Thoracic aorta (tissue), 2 donors: Measurements from ENCODE around the gene MAP1LC3A. TPM values are rescaled to one million over a fixed set of nuclear protein-coding genes. Genes with fewer than 3 reads are reported as not detected.

Experiments used
- ATAC-seq: fragments of 150-250 bp; one replicate; pipeline ENCODE4 v1.8.0; 2017; ENCODE audit warnings: low read depth; ENCODE audit not compliant: insufficient number of reproducible peaks, low FRiP score
- DNase-seq: peaks from one replicate; pipeline ENCODE4 v3.0.0-alpha.2; 2020; ENCODE audit warnings: low spot score
- H3K27ac ChIP-seq, 2 donors: fragments of 200-600 bp; sonication (generic); 1 replicate in 1 of 2; 2 replicates in 1 of 2; pipeline ENCODE4 v1.5.1; 2016; ENCODE audit warnings: mild to moderate bottlenecking in 2 of 2, moderate library complexity in 2 of 2
- H3K27me3 ChIP-seq: fragments of 200-600 bp; sonication (generic); replicated peaks from 2 replicates; pipeline ENCODE4 v1.6.0; 2016; ENCODE audit warnings: mild to moderate bottlenecking; ENCODE audit not compliant: insufficient read depth
- H3K36me3 ChIP-seq: fragments of 200-600 bp; sonication (generic); one replicate; pipeline ENCODE4 v1.5.1; 2016
- H3K4me1 ChIP-seq, 2 donors: fragments of 200-600 bp; sonication (generic); 1 replicate in 1 of 2; 2 replicates in 1 of 2; pipeline versions ENCODE4 v1.5.1 to v1.6.0; 2016; ENCODE audit warnings: low read depth in 2 of 2, mild to moderate bottlenecking in 1 of 2; ENCODE audit not compliant: control insufficient read depth in 1 of 2
- H3K4me3 ChIP-seq: fragments of 200-600 bp; sonication (generic); 2 replicates; pipeline ENCODE4 v1.5.1; 2016; ENCODE audit warnings: mild to moderate bottlenecking
- H3K9me3 ChIP-seq: fragments of 200-600 bp; sonication (generic); 2 replicates; pipeline ENCODE4 v1.5.1; 2016
- total RNA-seq, 2 donors: library from RNA; depleted of rRNA; stranded (reverse); fragments of >200 nt; gene quantifications; one replicate each; pipeline versions ENCODE4 v1.1.0 to v1.2.3, GENCODE V29; 2016
- TF ChIP-seq, protein P1 (sequence below): fragments of 200-600 bp; sonication (generic); IDR thresholded peaks from one replicate; pipeline ENCODE4 v1.5.1; 2019; ENCODE audit warnings: antibody characterized with exemption

The MAP1LC3A gene
- total RNA-seq, 2 donors from 2014 or later, result 39.2 to 79.6 TPM

DNA sequence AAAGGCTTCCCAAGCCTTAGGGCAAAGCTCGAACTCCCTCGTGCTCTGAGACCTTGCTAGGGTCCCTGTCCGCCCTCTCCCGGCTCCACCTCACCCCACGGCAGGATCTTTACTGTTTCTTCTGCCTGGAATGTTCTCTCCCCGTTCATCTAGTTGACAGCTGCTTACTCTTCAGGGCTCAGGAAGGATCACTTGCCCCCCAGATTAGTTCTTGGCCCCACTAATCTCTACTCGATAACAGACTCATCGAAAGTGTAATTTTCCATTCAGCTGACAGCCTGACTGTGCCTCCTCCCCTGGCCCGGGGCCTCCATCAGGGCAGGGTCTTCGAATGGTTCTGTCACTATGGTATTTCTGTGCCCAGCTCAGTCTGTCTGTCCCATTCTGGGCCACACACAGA is 3.1 kb downstream of the MAP1LC3A start:
- ATAC-seq (no peak), DNase-seq (no peak)
- Histone ChIP-seq H3K36me3 (no peaks in the 10 kb centered on the region), H3K4me1 (peaks cover 0 to 5% of the 10 kb centered on the region in 2 donors), H3K27ac (no peak overlapping the region), H3K9me3 (no peaks in the 10 kb centered on the region), H3K4me3 (no peak overlapping the region), H3K27me3 (no peaks in the 10 kb centered on the region)
- TF ChIP-seq, protein P1, sequence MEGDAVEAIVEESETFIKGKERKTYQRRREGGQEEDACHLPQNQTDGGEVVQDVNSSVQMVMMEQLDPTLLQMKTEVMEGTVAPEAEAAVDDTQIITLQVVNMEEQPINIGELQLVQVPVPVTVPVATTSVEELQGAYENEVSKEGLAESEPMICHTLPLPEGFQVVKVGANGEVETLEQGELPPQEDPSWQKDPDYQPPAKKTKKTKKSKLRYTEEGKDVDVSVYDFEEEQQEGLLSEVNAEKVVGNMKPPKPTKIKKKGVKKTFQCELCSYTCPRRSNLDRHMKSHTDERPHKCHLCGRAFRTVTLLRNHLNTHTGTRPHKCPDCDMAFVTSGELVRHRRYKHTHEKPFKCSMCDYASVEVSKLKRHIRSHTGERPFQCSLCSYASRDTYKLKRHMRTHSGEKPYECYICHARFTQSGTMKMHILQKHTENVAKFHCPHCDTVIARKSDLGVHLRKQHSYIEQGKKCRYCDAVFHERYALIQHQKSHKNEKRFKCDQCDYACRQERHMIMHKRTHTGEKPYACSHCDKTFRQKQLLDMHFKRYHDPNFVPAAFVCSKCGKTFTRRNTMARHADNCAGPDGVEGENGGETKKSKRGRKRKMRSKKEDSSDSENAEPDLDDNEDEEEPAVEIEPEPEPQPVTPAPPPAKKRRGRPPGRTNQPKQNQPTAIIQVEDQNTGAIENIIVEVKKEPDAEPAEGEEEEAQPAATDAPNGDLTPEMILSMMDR, result no peak

DNA sequence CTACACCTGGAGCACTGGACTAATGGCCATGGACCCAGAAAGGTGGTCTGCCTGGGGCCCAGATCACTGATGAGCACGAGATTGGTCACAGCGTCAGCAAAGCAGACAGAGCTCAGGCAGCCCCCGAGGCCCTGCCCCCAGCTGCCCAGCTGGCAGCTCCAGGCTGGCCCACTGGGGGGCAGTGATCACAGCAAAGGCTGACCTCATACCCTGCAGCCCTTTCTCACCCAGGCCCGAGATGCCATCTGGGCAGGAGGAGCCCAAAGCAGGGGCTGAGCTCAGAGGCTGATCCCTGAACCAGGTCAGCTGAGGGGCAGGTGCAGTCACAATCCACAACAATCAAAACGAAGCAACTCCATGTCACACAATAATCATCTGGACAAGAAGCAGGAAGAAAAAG is 4.1 kb downstream of the MAP1LC3A start:
- no peak for ATAC-seq
- no peak for DNase-seq
- TF ChIP-seq, protein P1, result peak; percentile 30
- Histone ChIP-seq H3K9me3 (no peaks in the 10 kb centered on the region), H3K36me3 (no peaks in the 10 kb centered on the region), H3K27ac (no peak overlapping the region), H3K4me1 (peaks cover 0 to 1% of the 10 kb centered on the region in 2 donors), H3K4me3 (no peak overlapping the region), H3K27me3 (no peaks in the 10 kb centered on the region)

DNA sequence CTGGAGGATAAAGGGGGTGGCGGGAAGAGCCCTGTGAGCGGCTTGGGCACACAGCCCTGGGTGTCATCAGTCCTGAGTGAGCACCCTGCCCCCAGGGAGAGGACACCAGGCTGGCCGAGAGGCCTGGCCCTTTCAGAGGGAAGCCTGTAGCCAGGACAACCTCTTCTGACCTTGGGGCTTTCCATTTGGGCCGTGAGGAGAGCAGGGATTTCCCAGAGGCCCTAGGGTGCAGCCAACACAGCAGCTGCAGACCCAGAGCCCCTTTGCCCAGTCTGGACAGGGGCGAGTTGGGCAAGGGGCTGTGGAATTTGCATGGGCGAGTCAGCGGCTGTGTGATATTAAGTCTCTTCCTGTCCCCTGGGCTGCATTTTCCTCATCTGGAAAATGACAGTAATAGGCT is 6.3 kb downstream of the MAP1LC3A start:
- Histone ChIP-seq H3K36me3 (no peaks in the 10 kb centered on the region), H3K9me3 (no peaks in the 10 kb centered on the region), H3K27ac (no peak overlapping the region), H3K4me3 (no peak overlapping the region), H3K4me1 (no peaks in the 10 kb centered on the region), H3K27me3 (no peaks in the 10 kb centered on the region)
- TF ChIP-seq, protein P1, result no peak
- DNase-seq (no peak), ATAC-seq (no peak)

DNA sequence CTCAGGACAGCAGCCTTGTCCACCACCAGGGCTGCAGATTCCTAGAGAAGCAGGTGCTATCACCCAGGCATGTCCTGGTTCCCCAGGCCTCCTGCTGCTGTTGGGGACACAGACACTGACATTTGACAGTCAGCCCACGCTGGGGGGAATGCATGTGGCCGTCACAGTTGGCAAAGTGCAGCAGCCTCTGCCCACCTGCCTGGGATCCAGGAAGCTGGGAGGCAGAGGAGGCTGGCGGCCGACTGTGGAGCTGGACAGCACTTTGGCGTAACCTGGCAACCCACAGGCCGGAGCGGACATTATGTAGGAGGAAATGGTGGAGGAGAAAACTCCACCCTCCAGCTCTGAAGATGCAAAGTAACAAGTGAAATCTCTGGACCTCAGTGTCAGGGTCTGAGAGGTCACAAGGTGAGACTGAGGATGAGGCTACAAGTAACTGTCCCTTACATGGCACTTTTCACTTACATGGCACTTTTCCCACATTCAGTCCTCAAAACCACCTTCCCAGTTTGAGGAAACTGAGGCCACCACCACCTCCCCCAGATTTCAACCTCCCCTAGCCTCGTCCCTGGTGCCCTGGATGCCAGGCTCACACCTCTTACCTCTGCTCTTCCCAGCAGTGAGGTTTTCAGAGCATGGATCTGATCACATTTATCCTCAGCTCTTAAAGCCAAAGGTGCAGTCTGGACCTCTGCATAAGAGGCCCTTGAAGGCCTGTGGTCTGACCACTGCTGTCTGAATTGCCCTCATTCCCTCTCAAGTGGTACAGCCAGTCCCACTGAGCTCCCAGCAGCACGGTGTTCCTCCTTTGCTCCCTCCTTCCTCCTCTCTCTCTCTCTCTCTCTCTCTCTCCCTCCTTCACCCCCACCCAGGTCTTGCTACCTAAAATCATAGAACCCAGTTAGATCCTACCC is 8.7 kb downstream of the MAP1LC3A start:
- Histone ChIP-seq H3K27me3 (no peaks in the 10 kb centered on the region), H3K36me3 (no peaks in the 10 kb centered on the region), H3K9me3 (no peaks in the 10 kb centered on the region), H3K4me3 (no peak overlapping the region), H3K27ac (no peak overlapping the region), H3K4me1 (no peaks in the 10 kb centered on the region)
- no peak for DNase-seq
- TF ChIP-seq, protein P1, result no peak
- ATAC-seq, result no peak

DNA sequence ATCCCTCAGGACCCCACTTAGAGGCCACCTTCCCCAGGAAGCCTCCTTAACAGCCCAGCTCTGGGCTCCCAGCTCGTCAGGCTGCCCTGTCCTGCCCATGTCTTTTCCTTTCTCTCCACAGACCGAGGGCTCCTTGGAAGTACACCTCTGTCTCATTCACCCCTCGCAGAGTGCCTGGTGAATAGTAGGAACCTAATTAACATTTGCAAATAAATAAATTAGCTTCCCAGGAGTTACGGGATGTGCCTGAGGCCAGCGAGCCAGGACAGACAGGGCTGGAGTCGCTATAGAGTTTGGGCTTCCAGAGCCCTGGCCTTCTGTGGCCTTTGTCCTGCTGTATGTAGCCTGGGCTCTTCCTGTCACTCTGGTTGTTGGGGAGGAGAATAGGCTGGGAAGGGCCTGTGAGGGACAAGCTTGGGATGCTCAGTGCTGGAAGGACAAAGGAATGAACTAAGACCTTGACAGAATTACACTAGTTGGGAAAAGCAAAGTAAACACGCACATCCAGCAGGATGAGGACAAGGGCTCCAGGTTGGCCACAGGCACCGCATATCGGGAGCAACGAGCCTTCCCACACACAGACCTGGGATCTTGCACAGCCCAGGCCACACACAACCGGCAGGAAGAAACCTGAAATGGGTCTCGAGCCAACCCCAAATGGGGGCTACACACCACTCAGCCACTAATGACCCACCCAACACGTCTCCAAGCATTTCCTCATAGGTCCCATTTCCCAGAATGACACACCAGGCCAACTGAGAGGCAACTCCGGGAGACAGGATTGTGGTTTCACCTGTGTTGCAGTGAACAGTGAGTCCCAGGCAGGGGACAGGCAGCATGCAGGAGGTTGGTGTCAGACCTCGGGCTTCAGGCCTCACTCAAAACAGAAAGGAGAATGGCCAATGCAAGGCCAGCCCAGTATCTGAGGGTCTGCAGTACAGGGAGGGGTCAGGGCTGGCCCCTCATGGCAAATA is 9.7 kb downstream of the MAP1LC3A start:
- Histone ChIP-seq H3K9me3 (no peaks in the 10 kb centered on the region), H3K27ac (no peak overlapping the region), H3K4me3 (no peak overlapping the region), H3K36me3 (peaks cover under 1% of the 10 kb centered on the region), H3K4me1 (no peaks in the 10 kb centered on the region), H3K27me3 (no peaks in the 10 kb centered on the region)
- no peak for DNase-seq
- ATAC-seq, result no peak
- TF ChIP-seq, protein P1, result no peak
